Loucy (cell line): ENCODE data around the gene LTBP4.

ENCODE experiments used
- EZH2phosphoT487 ChIP-seq: fragments of 200-600 bp; IDR thresholded peaks from 2 replicates; pipeline ENCODE4 v1.6.1; 2018; ENCODE audit warnings: antibody characterized with exemption, mild to moderate bottlenecking, moderate library complexity, borderline replicate concordance
- TF ChIP-seq, protein P1 (sequence below): fragments of 200-600 bp; sonication (generic); conservative IDR thresholded peaks from 2 replicates; pipeline ENCODE4 v1.5.1; 2014; ENCODE audit warnings: mild to moderate bottlenecking, antibody characterized with exemption, low read length

DNA sequence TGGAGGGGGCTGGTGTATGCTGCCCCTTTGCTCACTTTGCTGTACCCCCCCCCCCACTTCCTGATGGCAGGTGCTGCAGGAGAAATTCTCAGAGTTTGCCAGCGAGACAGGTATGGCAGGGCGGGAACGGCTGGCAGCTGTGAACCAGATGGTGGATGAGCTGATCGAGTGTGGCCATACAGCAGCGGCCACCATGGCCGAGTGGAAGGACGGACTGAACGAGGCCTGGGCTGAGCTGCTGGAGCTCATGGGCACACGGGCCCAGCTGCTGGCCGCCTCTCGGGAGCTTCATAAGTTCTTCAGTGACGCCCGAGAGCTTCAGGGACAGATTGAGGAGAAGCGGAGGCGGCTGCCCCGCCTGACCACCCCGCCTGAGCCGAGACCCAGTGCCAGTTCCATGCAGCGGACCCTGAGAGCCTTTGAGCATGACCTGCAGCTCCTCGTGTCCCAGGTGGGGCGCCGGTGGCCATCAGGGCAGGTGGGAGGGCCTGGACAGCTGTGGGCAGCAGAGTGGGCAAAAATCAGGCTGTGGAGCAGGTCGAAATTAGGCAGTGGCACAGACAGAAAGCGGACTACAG is 44.1 kb upstream of the LTBP4 start:
- TF ChIP-seq EZH2phosphoT487, result no peak
- TF ChIP-seq, protein P1, sequence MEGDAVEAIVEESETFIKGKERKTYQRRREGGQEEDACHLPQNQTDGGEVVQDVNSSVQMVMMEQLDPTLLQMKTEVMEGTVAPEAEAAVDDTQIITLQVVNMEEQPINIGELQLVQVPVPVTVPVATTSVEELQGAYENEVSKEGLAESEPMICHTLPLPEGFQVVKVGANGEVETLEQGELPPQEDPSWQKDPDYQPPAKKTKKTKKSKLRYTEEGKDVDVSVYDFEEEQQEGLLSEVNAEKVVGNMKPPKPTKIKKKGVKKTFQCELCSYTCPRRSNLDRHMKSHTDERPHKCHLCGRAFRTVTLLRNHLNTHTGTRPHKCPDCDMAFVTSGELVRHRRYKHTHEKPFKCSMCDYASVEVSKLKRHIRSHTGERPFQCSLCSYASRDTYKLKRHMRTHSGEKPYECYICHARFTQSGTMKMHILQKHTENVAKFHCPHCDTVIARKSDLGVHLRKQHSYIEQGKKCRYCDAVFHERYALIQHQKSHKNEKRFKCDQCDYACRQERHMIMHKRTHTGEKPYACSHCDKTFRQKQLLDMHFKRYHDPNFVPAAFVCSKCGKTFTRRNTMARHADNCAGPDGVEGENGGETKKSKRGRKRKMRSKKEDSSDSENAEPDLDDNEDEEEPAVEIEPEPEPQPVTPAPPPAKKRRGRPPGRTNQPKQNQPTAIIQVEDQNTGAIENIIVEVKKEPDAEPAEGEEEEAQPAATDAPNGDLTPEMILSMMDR, result no peak
